Thymus (tissue), 11 donors: ENCODE data around the gene MTMR2. TPM values are rescaled to one million over a fixed set of nuclear protein-coding genes. Genes with fewer than 3 reads are reported as not detected.

Experiments used
- DNase-seq, 9 donors: peaks; one replicate each; pipeline ENCODE4 v3.0.0-alpha.2; 2013; ENCODE audit warnings: low spot score in 9 of 9, low read depth in 6 of 9, missing footprints in 1 of 9
- H3K27ac ChIP-seq, 2 donors: one replicate each; pipeline ENCODE4 v1.5.1; 2013; ENCODE audit warnings: control low read depth in 1 of 2, low read depth in 1 of 2, low read length in 1 of 2, mild to moderate bottlenecking in 1 of 2, moderate library complexity in 1 of 2
- H3K27me3 ChIP-seq, 2 donors: one replicate each; pipeline ENCODE4 v1.5.1; 2013; ENCODE audit warnings: low read length in 1 of 2; ENCODE audit not compliant: control insufficient read depth in 2 of 2, insufficient read depth in 1 of 2
- H3K36me3 ChIP-seq, 2 donors: one replicate each; pipeline ENCODE4 v1.5.1; 2013; ENCODE audit warnings: low read length in 1 of 2, mild to moderate bottlenecking in 1 of 2, moderate library complexity in 1 of 2; ENCODE audit not compliant: control insufficient read depth in 2 of 2, insufficient read depth in 2 of 2
- H3K4me1 ChIP-seq, 2 donors: one replicate each; pipeline ENCODE4 v1.5.1; 2013; ENCODE audit warnings: low read length in 2 of 2; ENCODE audit not compliant: control insufficient read depth in 2 of 2, insufficient read depth in 2 of 2
- H3K4me3 ChIP-seq, 2 donors: one replicate each; pipeline ENCODE4 v1.5.1; 2013; ENCODE audit warnings: low read length in 2 of 2, control low read depth in 1 of 2, mild to moderate bottlenecking in 1 of 2
- H3K9me3 ChIP-seq, 2 donors: one replicate each; pipeline ENCODE4 v1.5.1; 2013; ENCODE audit warnings: low read length in 1 of 2, mild to moderate bottlenecking in 1 of 2; ENCODE audit not compliant: control insufficient read depth in 2 of 2, insufficient read depth in 1 of 2
- WGBS: extraction: QIAGEN DNeasy Blood & Tissue Kit; methylation state at CpG from one replicate; pipeline ENCODE4 v1.1.7; 2013; 5-methylcytosine and 5-hydroxymethylcytosine counted together
- polyA plus RNA-seq: library from polyadenylated mRNA; stranded (reverse); fragments of 200-250 nt; gene quantifications from one replicate; pipeline ENCODE4 v1.2.3, GENCODE V29; 2013
- total RNA-seq: library from RNA; stranded (reverse); fragments of 120-200 nt; gene quantifications from one replicate; pipeline ENCODE4 v1.2.4, GENCODE V29; 2013
- donor health status: healthy.

The MTMR2 gene
- total and polyA plus RNA-seq, 2 donors, result 11.4 to 13.8 TPM

GRCh38 chr11:95897731-95898130, 26.2 kb downstream of the MTMR2 start:
- H3K27ac ChIP-seq, result no peak overlapping the region
- no peaks in the 10 kb centered on the region for H3K27me3 ChIP-seq
- no peak for DNase-seq
- H3K36me3 ChIP-seq, result no peaks in the 10 kb centered on the region
- H3K4me3 ChIP-seq, result no peak overlapping the region
- no peaks in the 10 kb centered on the region for H3K4me1 ChIP-seq
- H3K9me3 ChIP-seq, result no peaks in the 10 kb centered on the region
- 99% methylated on average over 7 of the region's 7 CpGs for WGBS

DNA sequence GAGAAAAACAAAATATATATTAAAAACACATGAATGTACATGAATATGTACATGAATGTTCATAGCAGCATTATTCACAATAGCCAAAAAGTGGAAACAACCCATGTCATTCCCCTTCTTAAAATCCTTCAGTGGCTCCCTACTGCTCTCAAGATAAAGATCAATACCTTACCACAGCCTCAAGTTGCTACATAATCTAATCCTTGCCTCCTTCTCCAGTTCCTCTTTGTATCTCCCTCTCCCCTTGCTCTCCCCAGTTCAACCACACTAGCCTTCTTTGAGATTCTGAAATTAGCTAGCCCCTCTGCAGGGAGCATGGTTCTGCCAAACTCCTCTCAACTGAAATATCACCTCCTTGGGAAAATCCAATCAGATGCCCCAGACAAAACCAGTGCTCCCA, 28.1 kb downstream of the MTMR2 start:
- Histone ChIP-seq H3K27me3 (no peaks in the 10 kb centered on the region), H3K4me3 (no peak overlapping the region), H3K9me3 (no peaks in the 10 kb centered on the region), H3K36me3 (no peaks in the 10 kb centered on the region), H3K27ac (no peak overlapping the region), H3K4me1 (no peaks in the 10 kb centered on the region)
- no peak for DNase-seq

DNA sequence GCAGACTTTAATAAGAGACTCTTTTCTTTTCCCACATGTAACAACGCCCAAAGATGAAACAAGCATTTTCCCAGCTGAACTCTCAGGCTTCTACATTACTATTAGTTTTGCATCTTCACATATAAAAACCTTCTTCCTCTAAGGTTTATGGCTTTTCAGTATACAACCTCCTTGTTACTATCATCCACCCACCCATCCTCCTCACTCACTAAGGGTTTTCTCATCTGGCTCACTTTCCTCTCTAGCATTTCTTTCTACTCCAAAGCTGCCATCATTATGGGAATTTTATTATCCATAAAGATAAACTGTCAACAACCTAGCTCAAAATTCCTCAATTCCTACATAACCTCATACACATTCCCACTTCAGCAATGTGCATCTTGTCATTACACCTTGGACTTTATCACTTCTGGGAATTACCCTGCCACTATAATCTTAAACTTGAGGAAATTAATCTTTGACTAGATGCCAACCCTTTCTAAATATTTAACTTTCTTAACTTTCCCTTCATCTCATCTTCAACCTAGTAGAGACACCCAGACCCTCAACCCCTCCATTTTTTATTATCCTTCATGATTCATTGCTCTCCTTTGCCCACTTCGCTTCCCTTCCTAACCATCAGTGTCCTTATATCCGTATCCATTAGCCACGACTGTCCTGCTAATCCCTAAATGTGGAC, 30.9 kb downstream of the MTMR2 start:
- DNase-seq, result no peak
- H3K9me3 ChIP-seq, result no peaks in the 10 kb centered on the region
- no peaks in the 10 kb centered on the region for H3K36me3 ChIP-seq
- no peak overlapping the region for H3K4me3 ChIP-seq
- 99% methylated on average over 4 of the region's 4 CpGs for WGBS
- H3K4me1 ChIP-seq, result no peaks in the 10 kb centered on the region
- no peaks in the 10 kb centered on the region for H3K27me3 ChIP-seq
- H3K27ac ChIP-seq, result no peak overlapping the region

DNA sequence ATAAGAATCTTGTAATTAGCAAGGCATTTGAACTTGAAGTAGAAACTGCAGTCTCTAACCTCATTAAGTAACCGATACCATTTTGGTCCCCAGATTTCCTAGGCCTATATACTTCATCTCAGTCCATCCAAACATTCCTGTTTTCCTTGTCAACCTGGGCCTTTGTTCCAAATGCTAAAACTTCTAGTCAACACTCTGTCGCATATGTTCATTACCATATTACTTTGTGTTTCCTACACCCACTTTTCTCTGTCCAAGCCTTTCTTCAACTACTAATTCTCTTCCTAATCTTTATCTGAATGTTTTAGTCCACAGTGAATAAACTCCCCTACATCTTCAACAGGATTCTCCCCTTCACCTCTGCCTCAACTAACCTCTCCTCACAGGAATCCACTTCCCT, 31.4 kb downstream of the MTMR2 start:
- DNase-seq, result no peak
- no peaks in the 10 kb centered on the region for H3K9me3 ChIP-seq
- H3K27ac ChIP-seq, result no peak overlapping the region
- 98% methylated on average over 2 of the region's 2 CpGs for WGBS
- no peak overlapping the region for H3K4me3 ChIP-seq
- H3K36me3 ChIP-seq, result no peaks in the 10 kb centered on the region
- H3K4me1 ChIP-seq, result no peaks in the 10 kb centered on the region
- no peaks in the 10 kb centered on the region for H3K27me3 ChIP-seq

GRCh38 chr11:95891423-95892170, 32.3 kb downstream of the MTMR2 start:
- Histone ChIP-seq H3K36me3 (no peaks in the 10 kb centered on the region), H3K27me3 (no peaks in the 10 kb centered on the region), H3K27ac (no peak overlapping the region), H3K4me3 (no peak overlapping the region), H3K9me3 (no peaks in the 10 kb centered on the region), H3K4me1 (no peaks in the 10 kb centered on the region)
- 71% methylated on average over 4 of the region's 4 CpGs for WGBS
- peak in 2 of 9 donors; percentile 3 to 26 for DNase-seq

DNA sequence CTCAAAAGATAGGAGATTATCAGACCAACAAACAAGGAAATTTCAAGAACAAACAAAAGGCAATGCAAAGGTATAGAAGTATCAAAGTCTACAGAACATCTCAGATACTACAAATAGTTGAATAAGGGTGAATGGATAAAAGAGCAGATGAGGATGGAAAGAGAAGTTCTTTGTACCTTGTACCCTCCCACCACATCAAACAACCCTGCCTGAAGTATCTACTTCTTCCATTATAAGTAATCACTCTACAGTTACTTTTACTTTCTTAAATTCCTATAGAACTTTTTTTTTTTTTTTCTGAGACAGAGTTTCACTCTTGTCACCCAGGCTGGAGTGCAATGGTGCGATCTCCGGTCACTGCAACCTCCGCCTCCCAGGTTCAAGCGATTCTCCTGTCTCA, 35.1 kb downstream of the MTMR2 start:
- 99% methylated on average over 4 of the region's 4 CpGs for WGBS
- Histone ChIP-seq H3K4me3 (no peak overlapping the region), H3K36me3 (peaks cover 0 to 3% of the 10 kb centered on the region in 2 donors), H3K9me3 (no peaks in the 10 kb centered on the region), H3K27ac (no peak overlapping the region), H3K27me3 (no peaks in the 10 kb centered on the region), H3K4me1 (no peaks in the 10 kb centered on the region)
- DNase-seq, result no peak

DNA sequence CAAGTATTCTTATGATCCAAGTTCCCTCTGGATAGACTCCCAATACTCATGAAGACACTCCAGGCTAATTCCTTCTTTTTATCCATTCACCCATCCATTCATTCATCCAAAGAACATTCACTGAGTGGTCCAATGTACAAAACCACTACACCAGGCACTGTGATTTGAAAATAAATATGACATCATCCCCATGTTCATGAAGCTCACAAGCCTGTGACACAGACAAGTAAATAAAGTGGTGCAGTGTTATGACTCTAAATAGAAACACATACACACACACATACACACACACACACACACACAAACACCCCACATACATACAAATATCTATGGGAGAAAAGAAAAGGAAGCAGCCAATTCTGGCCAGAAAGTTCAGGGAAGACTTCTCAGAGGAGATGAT, 35.5 kb downstream of the MTMR2 start:
- Histone ChIP-seq H3K27me3 (no peaks in the 10 kb centered on the region), H3K36me3 (peaks cover 0 to 3% of the 10 kb centered on the region in 2 donors), H3K9me3 (no peaks in the 10 kb centered on the region), H3K27ac (no peak overlapping the region), H3K4me3 (no peak overlapping the region), H3K4me1 (no peaks in the 10 kb centered on the region)
- no peak for DNase-seq

- 95% methylated on average over 1 of the region's 1 CpG for WGBS
- Histone ChIP-seq H3K9me3 (no peaks in the 10 kb centered on the region), H3K4me1 (no peaks in the 10 kb centered on the region), H3K36me3 (peaks cover 0 to 6% of the 10 kb centered on the region in 2 donors), H3K27ac (no peak overlapping the region), H3K27me3 (no peaks in the 10 kb centered on the region), H3K4me3 (no peak overlapping the region)
- no peak for DNase-seq
These were observed 37.4 kb downstream of the MTMR2 start for GRCh38 chr11:95886462-95886861.

- WGBS, result 98% methylated on average over 2 of the region's 2 CpGs
- Histone ChIP-seq H3K4me1 (no peaks in the 10 kb centered on the region), H3K27me3 (no peaks in the 10 kb centered on the region), H3K9me3 (no peaks in the 10 kb centered on the region), H3K27ac (no peak overlapping the region), H3K4me3 (no peak overlapping the region), H3K36me3 (peaks cover 0 to 6% of the 10 kb centered on the region in 2 donors)
- no peak for DNase-seq
These were observed 39.1 kb downstream of the MTMR2 start for GRCh38 chr11:95884802-95885201.
